Fibroblast of lung (primary cell): ENCODE measurements around the gene MUSTN1.

Experiments
- EZH2 ChIP-seq: IDR thresholded peaks from 2 replicates; pipeline ENCODE4 v1.5.1; 2012; ENCODE audit warnings: low read length, control low read depth, mild to moderate bottlenecking; ENCODE audit errors: missing control alignments
- TF ChIP-seq, protein P1 (sequence below), 2 donors: IDR thresholded peaks in 1 of 2; conservative IDR thresholded peaks in 1 of 2; 1 replicate in 1 of 2; 2 replicates in 1 of 2; pipeline ENCODE4 v1.5.1; 2011 to 2012; ENCODE audit warnings: low read length in 2 of 2, control low read depth in 1 of 2, inconsistent platforms in 1 of 2, low read depth in 1 of 2, mild to moderate bottlenecking in 1 of 2

GRCh38 chr3:52857133-52857532, 22.3 kb upstream of the MUSTN1 start:
- TF ChIP-seq, protein P1, sequence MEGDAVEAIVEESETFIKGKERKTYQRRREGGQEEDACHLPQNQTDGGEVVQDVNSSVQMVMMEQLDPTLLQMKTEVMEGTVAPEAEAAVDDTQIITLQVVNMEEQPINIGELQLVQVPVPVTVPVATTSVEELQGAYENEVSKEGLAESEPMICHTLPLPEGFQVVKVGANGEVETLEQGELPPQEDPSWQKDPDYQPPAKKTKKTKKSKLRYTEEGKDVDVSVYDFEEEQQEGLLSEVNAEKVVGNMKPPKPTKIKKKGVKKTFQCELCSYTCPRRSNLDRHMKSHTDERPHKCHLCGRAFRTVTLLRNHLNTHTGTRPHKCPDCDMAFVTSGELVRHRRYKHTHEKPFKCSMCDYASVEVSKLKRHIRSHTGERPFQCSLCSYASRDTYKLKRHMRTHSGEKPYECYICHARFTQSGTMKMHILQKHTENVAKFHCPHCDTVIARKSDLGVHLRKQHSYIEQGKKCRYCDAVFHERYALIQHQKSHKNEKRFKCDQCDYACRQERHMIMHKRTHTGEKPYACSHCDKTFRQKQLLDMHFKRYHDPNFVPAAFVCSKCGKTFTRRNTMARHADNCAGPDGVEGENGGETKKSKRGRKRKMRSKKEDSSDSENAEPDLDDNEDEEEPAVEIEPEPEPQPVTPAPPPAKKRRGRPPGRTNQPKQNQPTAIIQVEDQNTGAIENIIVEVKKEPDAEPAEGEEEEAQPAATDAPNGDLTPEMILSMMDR (conservative IDR thresholded peaks at IDR 0.05 in 1 of 2, IDR thresholded peaks at IDR 0.05 in 1 of 2; ENCODE audit: low read depth in 1 of 2, low read length in 2 of 2): no peak
- no peak for TF ChIP-seq EZH2
